ENCODE data around the gene ASB2.

ASB2 gene

DNA sequence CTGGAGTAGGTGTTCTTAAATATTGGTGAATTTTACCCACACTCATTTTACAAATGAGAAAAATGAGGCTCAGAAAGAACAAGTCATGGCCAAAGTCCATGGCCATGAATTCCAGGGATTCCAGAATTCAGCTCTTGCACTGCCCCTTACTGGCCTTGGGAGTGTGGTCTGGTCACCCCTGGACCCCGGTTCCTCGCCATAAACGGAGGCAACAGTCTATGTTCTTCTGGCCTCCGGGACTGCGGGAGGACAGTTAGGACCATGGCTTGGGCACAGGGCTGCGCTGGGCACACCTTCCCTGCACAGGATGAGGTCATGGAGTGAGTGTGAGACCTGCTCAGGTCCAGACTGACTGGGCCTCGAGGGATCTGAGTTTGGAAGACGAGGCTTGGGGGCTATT lies 27.6 kb upstream of the ASB2 start:
- Histone ChIP-seq H3K27ac (no peak overlapping the region), H3K9me3 (ENCODE audit: severe bottlenecking) (no peaks in the 10 kb centered on the region), H3K36me3 (no peaks in the 10 kb centered on the region), H3K27me3 (ENCODE audit: insufficient read depth, low read depth, severe bottlenecking) (no peaks in the 10 kb centered on the region), H3K4me3 (ENCODE audit: low read depth, low read length) (no peak overlapping the region)
- no peak for DNase-seq
- no peak for TF ChIP-seq CTCF (IDR thresholded peaks at IDR 0.05; ENCODE audit: low read depth, low read length)

GRCh38 chr14:94003397-94003796 lies 27.0 kb upstream of the ASB2 start:
- Histone ChIP-seq H3K4me3 (ENCODE audit: low read depth, low read length) (no peak overlapping the region), H3K9me3 (ENCODE audit: severe bottlenecking) (no peaks in the 10 kb centered on the region), H3K27ac (no peak overlapping the region), H3K36me3 (no peaks in the 10 kb centered on the region), H3K27me3 (ENCODE audit: insufficient read depth, low read depth, severe bottlenecking) (no peaks in the 10 kb centered on the region)
- no peak for TF ChIP-seq CTCF (IDR thresholded peaks at IDR 0.05; ENCODE audit: low read depth, low read length)
- no peak for DNase-seq

DNA sequence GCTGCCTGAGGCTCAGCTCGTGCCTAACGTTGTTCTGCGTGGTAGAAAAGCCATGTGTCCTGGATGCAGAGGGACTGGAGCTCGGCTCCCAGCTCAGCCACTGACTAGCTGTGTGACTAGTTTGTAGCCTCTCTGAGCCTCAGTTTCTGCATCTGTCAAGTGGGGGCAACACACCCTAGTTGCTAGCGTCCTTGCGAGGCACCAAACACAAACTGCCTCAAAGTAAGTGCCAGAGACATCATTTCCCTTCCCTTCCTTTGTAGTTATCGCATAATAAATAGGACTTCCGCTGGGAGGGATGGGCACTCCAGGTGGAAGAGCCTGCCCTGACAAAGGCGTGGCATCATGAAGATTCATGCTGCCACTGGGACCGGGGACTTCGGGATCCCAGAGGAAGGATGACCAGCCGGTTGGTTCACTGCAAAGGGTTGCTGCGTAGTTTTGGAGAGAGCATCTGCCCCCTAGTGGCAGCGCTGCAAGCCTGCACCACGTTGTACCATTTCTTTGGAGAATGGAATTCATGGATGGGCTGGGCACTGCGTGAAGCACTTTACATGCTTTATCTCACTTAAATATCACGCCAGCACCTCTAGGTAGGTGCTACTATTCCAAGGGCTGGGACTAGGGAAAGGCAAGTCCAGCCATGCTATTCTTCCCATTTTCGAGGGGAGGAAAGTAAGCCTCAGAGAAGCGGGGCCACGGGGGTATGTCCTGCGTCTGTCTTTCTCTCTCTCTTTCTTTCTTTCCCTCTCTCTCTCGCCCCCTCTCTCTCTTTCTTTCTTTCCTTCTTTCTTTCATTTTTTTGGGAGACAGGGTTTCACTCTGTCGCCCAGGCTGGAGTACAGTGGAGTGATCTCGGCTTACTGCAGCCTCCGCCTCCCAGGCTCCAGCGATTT lies 25.4 kb upstream of the ASB2 start:
- H3K9me3 ChIP-seq (ENCODE audit: severe bottlenecking) = no peaks in the 10 kb centered on the region
- no peak overlapping the region for H3K27ac ChIP-seq
- TF ChIP-seq CTCF (IDR thresholded peaks at IDR 0.05; ENCODE audit: low read depth, low read length) = peak; percentile 95
- H3K36me3 ChIP-seq = no peaks in the 10 kb centered on the region
- H3K4me3 ChIP-seq (ENCODE audit: low read depth, low read length) = no peak overlapping the region
- H3K27me3 ChIP-seq (ENCODE audit: insufficient read depth, low read depth, severe bottlenecking) = no peaks in the 10 kb centered on the region
- DNase-seq = peak; percentile 67

GRCh38 chr14:94001016-94001415 lies 24.6 kb upstream of the ASB2 start:
- DNase-seq = no peak
- H3K27me3 ChIP-seq (ENCODE audit: insufficient read depth, low read depth, severe bottlenecking) = no peaks in the 10 kb centered on the region
- H3K4me3 ChIP-seq (ENCODE audit: low read depth, low read length) = no peak overlapping the region
- H3K36me3 ChIP-seq = no peaks in the 10 kb centered on the region
- H3K27ac ChIP-seq = no peak overlapping the region
- no peak for TF ChIP-seq CTCF (IDR thresholded peaks at IDR 0.05; ENCODE audit: low read depth, low read length)
- H3K9me3 ChIP-seq (ENCODE audit: severe bottlenecking) = no peaks in the 10 kb centered on the region

- H3K36me3 ChIP-seq = no peaks in the 10 kb centered on the region
- H3K27ac ChIP-seq = no peak overlapping the region
- no peak overlapping the region for H3K4me3 ChIP-seq (ENCODE audit: low read depth, low read length)
- H3K27me3 ChIP-seq (ENCODE audit: insufficient read depth, low read depth, severe bottlenecking) = no peaks in the 10 kb centered on the region
- H3K9me3 ChIP-seq (ENCODE audit: severe bottlenecking) = no peaks in the 10 kb centered on the region
- DNase-seq = no peak
- TF ChIP-seq CTCF (IDR thresholded peaks at IDR 0.05; ENCODE audit: low read depth, low read length) = no peak
These were observed 23.9 kb upstream of the ASB2 start for GRCh38 chr14:94000267-94000666.

- Histone ChIP-seq H3K27ac (no peak overlapping the region), H3K9me3 (ENCODE audit: severe bottlenecking) (no peaks in the 10 kb centered on the region), H3K4me3 (ENCODE audit: low read depth, low read length) (no peak overlapping the region), H3K36me3 (no peaks in the 10 kb centered on the region), H3K27me3 (ENCODE audit: insufficient read depth, low read depth, severe bottlenecking) (no peaks in the 10 kb centered on the region)
- DNase-seq = no peak
- TF ChIP-seq CTCF (IDR thresholded peaks at IDR 0.05; ENCODE audit: low read depth, low read length) = peak; percentile 40
These were observed 23.2 kb upstream of the ASB2 start for GRCh38 chr14:93999573-93999972.
